HG02588 (cell line): ENCODE results near the gene FALEC.

ENCODE experiments used
- ATAC-seq: cut with Tn5 transposase; IDR thresholded peaks from one replicate; pipeline ENCODE4 v1.9.1; 2021; ENCODE audit warnings: mild to moderate bottlenecking, moderate library complexity; ENCODE audit not compliant: unreplicated experiment

The FALEC gene

DNA sequence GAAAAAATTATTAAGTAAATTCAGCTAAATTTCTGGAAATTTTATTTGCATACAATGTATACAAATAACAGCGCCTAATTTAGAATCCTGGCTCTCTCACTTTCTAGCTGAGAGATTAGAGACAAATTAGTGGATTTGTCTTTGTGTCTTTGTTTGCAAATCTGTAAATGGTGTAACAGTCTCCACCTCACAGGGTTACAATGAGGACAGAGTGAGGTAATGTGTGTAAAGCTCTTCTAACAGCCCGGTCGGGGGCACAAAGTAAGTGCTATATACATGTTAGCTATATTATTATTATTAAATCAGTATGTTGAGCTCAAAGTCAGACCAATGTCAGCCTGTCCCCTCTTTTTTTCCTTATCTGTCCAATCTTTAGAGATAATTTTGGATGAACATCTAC, 28.7 kb downstream of the FALEC start:
- no peak for ATAC-seq

DNA sequence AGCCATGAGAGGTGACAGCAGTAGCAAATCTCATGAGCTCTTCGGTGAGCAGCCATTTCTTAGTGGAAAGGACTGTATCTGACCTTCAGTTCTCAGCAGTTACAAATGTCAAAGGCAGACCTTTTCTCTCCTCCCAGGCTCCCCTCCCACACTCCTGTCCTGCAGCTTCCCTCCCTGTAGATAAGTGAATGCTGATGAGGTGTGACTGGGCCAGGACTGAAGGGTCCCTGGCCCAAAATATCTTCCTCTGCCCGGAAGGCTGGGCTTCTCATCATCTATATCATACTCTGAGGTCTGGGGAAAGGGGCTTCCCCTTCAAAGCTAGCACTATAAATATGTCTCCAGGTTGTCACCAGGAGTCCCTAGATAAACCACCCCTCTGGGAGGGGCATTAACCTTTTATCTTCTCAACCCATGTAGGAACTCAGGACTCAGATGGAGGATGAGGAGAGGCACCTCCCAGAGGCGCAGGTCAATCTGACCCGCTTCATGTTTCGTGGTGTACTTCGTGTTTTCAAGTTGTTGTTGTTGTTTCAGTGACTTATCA, 30.0 kb downstream of the FALEC start:
- ATAC-seq = no peak

DNA sequence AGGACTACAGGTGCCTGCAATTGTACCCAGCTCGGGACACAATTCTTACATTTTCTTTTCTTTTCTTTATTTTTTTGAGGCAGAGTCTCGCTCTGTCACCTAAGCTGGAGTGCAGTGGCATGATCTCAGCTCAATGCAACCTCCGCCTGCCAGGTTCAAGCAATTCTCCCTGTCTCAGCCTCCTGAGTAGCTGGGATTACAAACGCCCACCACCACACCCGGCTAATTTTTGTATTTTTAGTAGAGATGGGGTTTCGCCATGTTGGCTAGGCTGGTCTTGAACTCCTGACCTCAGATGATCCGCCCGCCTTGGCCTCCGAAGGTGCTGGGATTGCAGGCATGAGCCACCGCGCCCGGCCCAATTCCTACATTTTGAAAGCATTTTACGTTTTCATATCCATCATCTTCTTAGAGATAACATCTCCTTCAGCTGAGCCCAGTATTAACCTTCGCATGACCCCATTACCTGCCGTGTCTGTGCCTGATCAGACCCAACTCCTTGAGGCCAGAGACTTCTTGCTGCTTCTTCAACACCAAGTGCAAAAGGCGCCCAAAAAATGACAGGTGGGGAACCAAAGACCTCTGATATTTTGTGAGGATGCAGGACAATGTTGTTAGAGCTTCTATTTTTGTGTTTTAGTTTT, 30.9 kb downstream of the FALEC start:
- no peak for ATAC-seq

DNA sequence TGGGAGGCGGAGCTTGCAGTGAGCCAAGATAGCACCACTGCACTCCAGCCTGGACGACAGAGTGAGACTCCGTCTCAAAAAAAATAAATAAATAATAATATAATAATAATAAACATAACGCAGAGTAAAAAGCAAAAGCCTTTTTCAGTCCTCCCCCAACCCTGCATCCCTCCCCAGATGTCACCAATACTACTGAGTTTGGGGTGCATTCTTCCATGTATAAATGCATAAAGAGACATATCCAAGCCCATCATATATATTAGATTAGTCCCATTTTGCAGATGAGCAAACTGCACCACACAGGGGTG, 32.7 kb downstream of the FALEC start:
- ATAC-seq = no peak

DNA sequence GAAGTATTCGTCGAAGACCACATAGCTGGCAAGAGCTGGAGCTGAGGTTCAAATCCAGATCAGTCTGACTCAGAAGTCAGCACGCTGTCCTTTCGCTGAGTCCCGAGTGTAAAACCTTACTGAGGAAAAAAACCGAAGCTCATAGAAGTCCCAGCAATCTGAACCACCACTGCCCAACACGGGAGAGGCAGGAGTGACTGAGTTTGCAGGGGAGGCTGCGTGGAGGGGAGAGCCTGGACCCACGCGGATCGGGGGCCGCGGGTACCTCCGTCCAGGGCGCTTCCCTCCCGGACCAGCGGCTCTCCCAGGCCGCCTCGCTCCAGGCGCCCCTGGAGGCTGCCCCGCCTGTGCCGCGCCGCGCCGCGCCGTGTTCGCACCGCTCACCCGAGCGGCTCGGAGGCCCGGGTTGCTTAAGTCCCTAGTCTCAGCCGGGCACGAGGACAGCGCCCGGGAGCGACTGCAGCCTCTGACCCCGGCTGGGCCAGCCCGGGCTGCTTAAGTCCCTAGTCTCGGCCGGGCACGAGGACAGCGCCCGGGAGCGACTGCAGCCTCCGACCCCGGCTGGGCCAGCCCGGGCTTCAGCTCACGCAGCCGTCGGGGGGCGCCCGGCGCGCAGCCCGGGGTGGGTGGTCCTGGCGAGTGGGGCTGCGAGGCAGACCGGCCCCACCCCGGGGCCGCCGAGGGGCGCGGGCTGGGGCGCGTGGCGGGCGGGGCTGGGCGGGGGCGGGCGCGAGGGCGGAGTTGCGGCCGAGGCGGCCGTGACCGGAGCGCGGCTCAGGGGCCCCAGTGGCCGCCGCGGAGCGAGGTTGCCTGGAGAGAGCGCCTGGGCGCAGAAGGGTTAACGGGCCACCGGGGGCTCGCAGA, 33.3 kb downstream of the FALEC start, which contains the start of gene ADAMTSL4:
Gene ADAMTSL4, plus strand, starts transcription at position 777 of the 864 bp plus-strand sequence. CDS start 2,881 bp downstream, outside the sequence.
- peak; percentile 54 for ATAC-seq

DNA sequence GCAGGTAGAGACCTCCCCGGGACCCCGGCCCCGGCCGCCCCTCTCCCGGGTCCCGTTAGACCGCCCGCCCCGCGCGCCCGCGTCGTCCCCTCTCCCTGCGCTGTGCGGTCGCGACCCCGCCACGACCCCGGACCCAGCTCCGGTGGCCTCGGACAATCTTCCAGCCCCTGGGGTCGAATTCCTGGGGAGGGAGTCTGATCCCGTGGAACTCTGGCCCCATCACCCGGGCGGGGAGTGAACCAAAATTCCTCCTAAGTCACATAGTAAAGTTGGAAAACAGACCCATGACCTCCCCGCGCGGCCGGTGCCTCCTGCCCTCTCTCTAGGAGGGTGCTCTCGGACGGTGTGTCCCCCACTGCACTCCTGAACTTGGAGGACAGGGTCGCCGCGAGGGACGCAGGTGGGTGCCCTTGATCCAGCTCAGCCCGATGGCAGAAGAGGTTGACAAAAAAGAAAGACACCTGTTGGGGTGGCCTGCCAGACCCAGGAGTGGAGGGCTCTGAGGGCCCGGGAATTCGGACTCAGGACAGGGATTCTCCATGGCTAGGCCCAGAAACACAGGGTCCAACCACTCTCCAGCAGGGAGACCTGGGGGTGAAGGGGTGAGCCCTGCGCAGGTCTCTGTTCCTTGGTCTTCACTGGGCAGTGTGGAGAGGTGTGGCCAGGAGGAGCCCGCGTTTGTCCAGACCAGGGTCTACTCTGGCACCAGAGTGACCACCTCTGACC, 34.1 kb downstream of the FALEC start:
- ATAC-seq = no peak

DNA sequence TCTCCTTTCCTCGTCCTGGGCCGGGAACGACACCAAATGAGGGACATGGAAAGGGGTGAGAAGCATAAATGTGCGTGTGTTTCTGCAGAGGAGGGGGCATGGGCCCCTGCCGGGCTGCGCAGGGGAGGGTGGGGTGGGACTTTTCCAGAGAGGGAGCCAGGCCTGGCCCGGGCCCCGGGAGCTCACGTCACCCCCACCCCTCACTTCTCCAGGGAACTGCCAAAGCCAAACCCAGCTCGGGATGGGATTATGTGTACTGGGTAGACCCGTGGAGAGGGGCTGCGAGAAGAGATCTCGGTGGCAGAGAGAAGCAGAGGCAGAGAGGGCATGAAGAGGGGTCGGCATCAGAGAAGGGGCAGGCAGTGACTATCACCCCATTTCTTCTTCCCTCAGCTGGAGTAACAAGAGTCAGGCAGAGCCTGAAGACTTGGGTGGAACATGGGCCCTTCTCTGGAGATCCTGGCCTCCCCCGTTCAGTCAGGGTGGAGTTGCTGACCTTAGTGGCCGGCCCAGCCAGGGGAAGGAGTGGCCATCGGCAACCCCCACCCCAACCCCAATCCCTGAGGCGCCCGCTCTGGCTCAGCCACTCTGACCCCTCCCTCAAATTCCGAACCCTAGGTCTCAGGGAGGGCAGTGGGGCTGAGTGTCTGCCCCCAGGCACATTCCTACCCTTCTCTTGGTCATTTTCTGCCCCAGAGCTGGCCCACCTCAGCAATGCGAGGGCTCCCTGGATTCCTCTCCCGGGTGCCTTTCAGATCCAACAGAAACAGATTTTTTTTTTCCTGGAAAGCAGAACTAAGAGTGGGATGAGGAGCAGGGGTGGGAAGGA, 34.9 kb downstream of the FALEC start:
- ATAC-seq = no peak

DNA sequence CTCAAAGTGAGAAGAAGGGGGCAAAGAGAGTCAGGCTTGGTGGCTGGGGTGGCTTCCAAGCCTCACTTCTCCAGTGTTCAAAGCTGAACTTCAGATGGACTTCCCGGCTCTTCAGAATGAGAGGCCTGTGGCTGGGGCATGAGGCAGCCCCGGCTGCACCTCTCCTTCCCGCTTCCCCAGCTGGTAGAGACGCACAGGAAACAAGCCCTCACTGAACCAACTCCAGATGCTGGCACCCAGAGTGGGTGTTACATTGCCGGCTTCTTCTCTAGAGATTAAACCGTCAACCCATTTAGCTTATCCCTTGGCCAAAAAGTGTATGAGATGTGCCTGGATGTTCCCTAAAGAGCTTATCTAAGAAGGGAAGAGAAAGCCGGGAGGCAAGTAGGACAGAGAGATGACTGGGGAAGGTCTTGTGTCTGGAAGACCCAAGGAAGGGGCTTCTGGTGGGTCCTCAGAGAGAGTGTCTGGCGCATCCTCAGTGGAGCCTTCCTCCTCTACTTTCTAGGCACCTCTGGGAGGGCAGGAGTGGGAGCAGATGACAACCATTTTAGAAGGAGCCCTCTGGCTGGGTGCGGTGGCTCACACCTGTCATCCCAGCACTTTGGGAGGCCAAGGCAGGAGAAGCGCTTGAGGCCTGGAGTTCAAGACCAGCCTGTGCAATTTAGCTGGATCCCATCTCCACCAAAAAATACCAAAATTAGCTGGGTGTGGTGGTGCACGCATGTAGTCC, 35.7 kb downstream of the FALEC start:
- ATAC-seq = no peak

DNA sequence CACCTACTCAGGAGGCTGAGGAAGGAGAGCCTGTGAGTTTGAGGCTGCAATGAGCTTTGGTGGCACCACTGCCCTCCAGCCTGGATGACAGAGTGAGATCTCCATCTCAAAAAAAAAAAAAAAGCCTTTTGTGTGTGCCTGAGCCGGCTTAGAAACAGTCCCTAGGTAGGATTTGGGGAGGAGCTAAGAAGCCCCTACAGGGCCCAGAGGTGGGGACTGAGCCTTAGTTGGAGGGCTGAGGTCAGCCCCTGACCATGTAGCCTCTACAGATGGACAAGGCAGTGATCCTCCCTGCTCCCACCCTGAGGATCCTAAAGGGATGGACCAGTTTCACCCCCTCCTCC, 36.2 kb downstream of the FALEC start:
- no peak for ATAC-seq

DNA sequence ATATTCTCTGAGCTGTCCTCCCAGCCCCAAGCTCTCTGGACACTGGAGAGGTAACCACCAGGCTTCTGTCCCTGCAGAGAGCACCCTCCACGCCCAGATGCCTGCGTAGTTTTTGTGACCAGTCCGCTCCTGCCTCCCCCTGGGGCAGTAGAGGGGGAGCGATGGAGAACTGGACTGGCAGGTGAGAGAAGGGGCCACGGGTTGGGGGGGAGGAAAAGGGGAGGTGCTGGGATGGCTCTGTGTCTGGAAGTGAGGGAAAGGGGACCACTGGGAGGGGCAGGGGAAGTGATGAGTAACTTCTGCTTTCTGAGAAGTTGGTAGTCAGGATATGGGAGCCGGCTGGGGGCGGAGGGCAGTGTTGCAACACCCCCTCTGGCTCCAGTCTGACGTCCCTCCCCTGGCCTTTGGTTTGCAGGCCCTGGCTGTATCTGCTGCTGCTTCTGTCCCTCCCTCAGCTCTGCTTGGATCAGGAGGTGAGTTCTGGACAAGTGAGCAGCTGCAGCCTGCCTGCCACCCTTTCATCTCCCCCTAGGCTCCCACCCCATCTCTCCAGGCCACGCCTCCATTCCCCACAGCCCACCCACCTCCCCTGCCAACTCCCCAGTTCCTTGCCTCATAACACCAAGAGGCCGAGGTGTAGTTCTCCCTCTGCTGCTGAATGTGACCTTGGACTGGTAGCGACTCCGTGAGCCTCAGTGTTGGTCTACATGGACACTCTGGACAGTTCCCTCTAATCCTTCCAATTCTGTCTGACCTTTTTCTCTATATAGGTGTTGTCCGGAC, 36.8 kb downstream of the FALEC start:
- ATAC-seq = no peak

DNA sequence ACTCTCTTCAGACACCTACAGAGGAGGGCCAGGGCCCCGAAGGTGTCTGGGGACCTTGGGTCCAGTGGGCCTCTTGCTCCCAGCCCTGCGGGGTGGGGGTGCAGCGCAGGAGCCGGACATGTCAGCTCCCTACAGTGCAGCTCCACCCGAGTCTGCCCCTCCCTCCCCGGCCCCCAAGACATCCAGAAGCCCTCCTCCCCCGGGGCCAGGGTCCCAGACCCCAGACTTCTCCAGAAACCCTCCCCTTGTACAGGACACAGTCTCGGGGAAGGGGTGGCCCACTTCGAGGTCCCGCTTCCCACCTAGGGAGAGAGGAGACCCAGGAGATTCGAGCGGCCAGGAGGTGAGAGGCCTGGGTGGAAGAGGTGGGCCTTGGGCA, 37.3 kb downstream of the FALEC start:
- no peak for ATAC-seq

DNA sequence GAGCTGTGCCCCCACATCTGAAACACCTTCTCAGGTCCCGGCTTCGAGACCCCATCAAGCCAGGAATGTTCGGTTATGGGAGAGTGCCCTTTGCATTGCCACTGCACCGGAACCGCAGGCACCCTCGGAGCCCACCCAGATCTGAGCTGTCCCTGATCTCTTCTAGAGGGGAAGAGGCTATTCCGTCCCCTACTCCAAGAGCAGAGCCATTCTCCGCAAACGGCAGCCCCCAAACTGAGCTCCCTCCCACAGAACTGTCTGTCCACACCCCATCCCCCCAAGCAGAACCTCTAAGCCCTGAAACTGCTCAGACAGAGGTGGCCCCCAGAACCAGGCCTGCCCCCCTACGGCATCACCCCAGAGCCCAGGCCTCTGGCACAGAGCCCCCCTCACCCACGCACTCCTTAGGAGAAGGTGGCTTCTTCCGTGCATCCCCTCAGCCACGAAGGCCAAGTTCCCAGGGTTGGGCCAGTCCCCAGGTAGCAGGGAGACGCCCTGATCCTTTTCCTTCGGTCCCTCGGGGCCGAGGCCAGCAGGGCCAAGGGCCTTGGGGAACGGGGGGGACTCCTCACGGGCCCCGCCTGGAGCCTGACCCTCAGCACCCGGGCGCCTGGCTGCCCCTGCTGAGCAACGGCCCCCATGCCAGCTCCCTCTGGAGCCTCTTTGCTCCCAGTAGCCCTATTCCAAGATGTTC, 38.0 kb downstream of the FALEC start:
- no peak for ATAC-seq

DNA sequence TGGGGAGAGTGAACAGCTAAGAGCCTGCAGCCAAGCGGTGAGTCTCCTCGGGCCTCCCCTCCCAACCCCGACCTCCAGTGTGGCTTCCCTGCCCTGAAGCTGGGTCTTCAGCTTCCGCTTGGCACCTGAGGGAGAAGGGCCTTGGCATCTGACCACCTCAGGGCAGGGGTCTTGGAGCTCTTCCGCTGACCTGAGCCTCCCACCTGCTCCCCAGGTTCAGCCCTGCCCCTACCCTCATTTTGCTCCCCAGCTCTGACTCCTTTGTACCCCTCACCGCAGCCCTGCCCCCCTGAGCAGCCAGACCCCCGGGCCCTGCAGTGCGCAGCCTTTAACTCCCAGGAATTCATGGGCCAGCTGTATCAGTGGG, 38.5 kb downstream of the FALEC start:
- no peak for ATAC-seq

DNA sequence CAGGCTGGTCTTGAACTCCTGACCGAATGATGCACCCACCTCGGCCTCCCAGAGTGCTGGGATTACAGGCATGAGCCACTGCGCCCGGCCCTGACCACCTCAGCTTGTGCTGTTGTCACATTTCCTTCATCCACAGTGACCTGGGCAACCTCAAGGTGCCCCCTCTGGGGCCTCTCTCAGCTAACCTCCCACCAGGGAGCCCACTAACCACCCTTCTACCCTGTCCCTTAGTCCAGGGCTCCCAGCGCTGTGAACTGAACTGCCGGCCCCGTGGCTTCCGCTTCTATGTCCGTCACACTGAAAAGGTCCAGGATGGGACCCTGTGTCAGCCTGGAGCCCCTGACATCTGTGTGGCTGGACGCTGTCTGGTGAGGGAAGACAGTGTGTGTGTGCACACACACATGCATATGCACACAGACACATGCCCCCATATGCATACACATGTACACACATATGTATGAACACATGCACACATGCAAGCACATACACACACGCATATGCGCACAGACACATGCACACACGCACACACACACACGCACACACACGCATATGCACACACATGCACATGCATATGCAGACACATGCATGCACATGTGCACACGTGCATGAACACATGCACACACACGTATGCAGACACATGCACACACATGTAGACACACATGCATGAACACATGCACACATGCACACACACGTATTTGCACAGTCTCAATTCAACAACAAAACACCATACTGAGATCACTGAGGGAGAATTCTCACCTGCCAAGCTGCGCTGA, 39.8 kb downstream of the FALEC start:
- no peak for ATAC-seq

DNA sequence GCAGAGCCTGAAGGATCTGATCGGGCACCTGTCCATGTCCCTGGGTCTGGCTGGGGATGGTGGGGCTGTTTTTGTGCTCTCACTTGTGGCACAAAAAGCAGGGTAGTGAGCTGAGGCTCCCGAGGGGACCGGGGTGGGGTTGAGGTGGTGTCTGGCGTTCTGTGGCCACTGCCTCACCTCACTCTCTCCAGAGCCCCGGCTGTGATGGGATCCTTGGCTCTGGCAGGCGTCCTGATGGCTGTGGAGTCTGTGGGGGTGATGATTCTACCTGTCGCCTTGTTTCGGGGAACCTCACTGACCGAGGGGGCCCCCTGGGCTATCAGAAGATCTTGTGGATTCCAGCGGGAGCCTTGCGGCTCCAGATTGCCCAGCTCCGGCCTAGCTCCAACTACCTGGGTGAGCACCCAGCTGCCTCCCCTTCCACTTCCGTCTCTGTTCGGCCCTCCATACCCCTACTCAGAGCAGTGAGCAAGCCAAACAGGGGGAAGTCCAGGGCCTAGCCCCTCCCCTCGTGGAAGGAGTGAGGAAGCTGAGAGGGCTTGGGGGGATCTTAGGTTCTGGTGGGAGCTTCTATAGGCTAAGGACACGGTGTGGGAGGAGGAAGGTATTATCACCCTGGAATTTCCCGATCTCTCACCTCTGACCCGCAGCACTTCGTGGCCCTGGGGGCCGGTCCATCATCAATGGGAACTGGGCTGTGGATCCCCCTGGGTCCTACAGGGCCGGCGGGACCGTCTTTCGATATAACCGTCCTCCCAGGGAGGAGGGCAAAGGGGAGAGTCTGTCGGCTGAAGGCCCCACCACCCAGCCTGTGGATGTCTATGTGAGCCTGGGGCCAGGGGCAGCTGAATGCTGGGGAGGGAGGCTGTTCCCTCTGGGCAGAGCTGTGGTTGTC, 40.7 kb downstream of the FALEC start:
- ATAC-seq = no peak

DNA sequence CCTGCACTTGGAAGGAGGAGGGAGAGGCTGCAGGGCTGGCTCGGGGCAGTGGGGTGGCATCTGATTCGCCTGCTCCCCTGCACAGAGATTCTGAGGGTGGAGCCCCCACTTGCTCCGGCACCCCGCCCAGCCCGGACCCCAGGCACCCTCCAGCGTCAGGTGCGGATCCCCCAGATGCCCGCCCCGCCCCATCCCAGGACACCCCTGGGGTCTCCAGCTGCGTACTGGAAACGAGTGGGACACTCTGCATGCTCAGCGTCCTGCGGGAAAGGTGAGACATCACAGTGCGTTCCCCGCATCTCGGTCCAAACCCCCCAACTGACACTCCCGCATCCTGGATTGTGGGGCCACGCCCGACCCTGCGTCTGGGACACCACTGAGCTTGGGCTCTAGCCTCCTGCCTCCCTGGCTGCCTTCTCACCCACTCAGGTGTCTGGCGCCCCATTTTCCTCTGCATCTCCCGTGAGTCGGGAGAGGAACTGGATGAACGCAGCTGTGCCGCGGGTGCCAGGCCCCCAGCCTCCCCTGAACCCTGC, 41.6 kb downstream of the FALEC start:
- no peak for ATAC-seq

DNA sequence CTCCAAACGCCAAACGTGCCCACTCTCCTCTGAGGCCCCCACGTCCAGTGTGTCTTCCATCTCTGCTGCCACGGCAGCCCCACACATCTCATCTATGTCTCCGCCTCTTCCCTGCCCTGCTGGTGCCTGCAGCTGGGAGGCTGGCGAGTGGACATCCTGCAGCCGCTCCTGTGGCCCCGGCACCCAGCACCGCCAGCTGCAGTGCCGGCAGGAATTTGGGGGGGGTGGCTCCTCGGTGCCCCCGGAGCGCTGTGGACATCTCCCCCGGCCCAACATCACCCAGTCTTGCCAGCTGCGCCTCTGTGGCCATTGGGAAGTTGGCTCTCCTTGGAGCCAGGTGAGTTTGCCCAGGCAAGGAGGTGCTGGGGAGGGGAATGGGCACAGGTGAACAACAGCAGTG, 42.3 kb downstream of the FALEC start:
- ATAC-seq = no peak
